GM18951 (cell line): Measurements from ENCODE around the gene GPR137B.

Experiments used
- POLR2A ChIP-seq: IDR thresholded peaks from 4 replicates; pipeline ENCODE4 v1.6.1; 2011; ENCODE audit warnings: mild to moderate bottlenecking; ENCODE audit not compliant: insufficient read length, insufficient read depth; ENCODE audit errors: extremely low read depth
- in situ Hi-C: fragments of 300-500 bp; cut with MboI; formaldehyde crosslinking; loops from one replicate; pipeline ENCODE4 v1.12.0; 2022; ENCODE audit warnings: low sequenced_read_pairs, mixed read lengths, inconsistent platforms; ENCODE audit not compliant: unreplicated experiment

The GPR137B gene

GRCh38 chr1:236123563-236123962 lies 18.8 kb upstream of the GPR137B start:
- in situ Hi-C loops: loop anchor here (25.0 kb wide), 2 partner anchors 364 to 1264 kb away; no protein-coding TSS in a partner anchor
- TF ChIP-seq POLR2A: no peak

- in situ Hi-C loops: loop anchor here (25.0 kb wide), 2 partner anchors 362 to 1262 kb away; no protein-coding TSS in a partner anchor
- no peak for TF ChIP-seq POLR2A
Observed at GRCh38 chr1:236124965-236125364, 17.4 kb upstream of the GPR137B start.

GRCh38 chr1:236127045-236127444 lies 15.3 kb upstream of the GPR137B start:
- no peak for TF ChIP-seq POLR2A
- in situ Hi-C loops: no loop called here

GRCh38 chr1:236128646-236129178 lies 13.6 kb upstream of the GPR137B start:
- TF ChIP-seq POLR2A: no peak
- in situ Hi-C loops: no loop called here

GRCh38 chr1:236129306-236129705 lies 13.0 kb upstream of the GPR137B start:
- in situ Hi-C loops: no loop called here
- no peak for TF ChIP-seq POLR2A

- in situ Hi-C loops: loop anchor here (10.0 kb wide), 1 partner anchor 154 kb away; the partner anchor contains the start of gene ERO1B
- TF ChIP-seq POLR2A: no peak
Observed at GRCh38 chr1:236130372-236130771, 12.0 kb upstream of the GPR137B start.

- TF ChIP-seq POLR2A: no peak
- in situ Hi-C loops: loop anchor here (10.0 kb wide), 1 partner anchor 153 kb away; the partner anchor contains the start of gene ERO1B
Observed at GRCh38 chr1:236131916-236132315, 10.4 kb upstream of the GPR137B start.

GRCh38 chr1:236132420-236133046 lies 9.8 kb upstream of the GPR137B start:
- TF ChIP-seq POLR2A: no peak
- in situ Hi-C loops: loop anchor here (10.0 kb wide), 1 partner anchor 152 kb away; the partner anchor contains the start of gene ERO1B

GRCh38 chr1:236133339-236133738 lies 9.0 kb upstream of the GPR137B start:
- no peak for TF ChIP-seq POLR2A
- in situ Hi-C loops: loop anchor here (10.0 kb wide), 1 partner anchor 151 kb away; the partner anchor contains the start of gene ERO1B

GRCh38 chr1:236133802-236134201 lies 8.5 kb upstream of the GPR137B start:
- in situ Hi-C loops: loop anchor here (10.0 kb wide), 1 partner anchor 151 kb away; the partner anchor contains the start of gene ERO1B
- TF ChIP-seq POLR2A: no peak

- in situ Hi-C loops: loop anchor here (10.0 kb wide), 1 partner anchor 147 kb away; the partner anchor contains the start of gene ERO1B
- TF ChIP-seq POLR2A: no peak
Observed at GRCh38 chr1:236137285-236137852, 5.0 kb upstream of the GPR137B start.

- in situ Hi-C loops: loop anchor here (10.0 kb wide), 1 partner anchor 145 kb away; the partner anchor contains the start of gene ERO1B
- TF ChIP-seq POLR2A: no peak
Observed at GRCh38 chr1:236139495-236139894, 2.8 kb upstream of the GPR137B start.

- in situ Hi-C loops: no loop called here
- TF ChIP-seq POLR2A: no peak
Observed at GRCh38 chr1:236140705-236141446, 1.5 kb upstream of the GPR137B start.
